ENCODE measurements around the gene TMEM42. TPM values are rescaled to one million over a fixed set of nuclear protein-coding genes. Genes with fewer than 3 reads are reported as not detected.

Gene TMEM42
- total and polyA plus RNA-seq, 9 of the 15 experiments (the other 6 are each of a cell fraction or from before 2014, with no cell fraction given): 0.53 to 1.6 (median 0.98) TPM

DNA sequence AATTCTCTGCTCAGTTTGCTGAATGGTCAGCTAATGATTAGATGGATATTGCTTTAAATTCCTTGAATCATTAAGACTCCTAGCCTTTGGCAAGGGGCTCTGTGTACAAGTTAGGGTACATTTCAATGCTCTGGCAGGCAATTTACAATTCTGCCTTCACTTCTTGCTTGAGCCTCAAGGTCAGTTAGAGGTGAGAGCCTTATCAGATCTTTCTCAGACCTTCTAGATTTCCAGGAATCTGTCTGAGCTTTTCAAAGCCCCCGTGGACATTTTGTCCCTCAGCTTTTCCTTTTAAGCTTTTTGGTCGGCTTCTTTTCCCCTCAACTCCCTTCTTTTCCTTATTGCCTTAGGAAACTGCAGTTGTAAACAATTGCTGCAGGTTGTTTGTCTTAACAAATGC lies 47.4 kb downstream of the TMEM42 start:
- CTCF ChIA-PET (ENCODE audit: low intra/inter-chr PET ratio): interaction anchor here (0.7 kb wide), 1 partner anchor 309 kb away, joined by 3 read pairs; no protein-coding TSS in a partner anchor

DNA sequence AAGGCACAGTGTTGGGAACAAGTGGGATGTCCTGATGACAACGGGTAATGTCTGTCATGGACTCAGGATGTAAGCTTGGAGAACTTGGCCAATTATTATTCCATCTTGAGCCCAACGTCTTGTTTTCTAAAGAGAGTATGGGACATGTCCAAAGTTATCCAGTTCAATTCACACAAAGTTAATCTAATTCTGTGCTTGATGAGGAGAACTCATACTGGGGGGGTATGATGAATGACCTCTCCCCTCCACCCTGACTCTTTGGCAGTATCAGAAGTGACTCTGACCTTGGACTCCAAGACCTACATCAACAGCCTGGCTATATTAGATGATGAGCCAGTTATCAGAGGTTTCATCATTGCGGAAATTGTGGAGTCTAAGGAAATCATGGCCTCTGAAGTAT lies 49.0 kb downstream of the TMEM42 start:
- ChIA-PET CTCF (ENCODE audit: low intra/inter-chr PET ratio) (no interaction called here), POLR2A (interaction anchor here (0.6 kb wide), 1 partner anchor 170 kb away, joined by 3 read pairs; no protein-coding TSS in a partner anchor)
- in situ Hi-C loops (cut with MboI): no loop called here
- H3K27me3 ChIP-seq (ENCODE audit: control insufficient read depth in 2 of 2, insufficient read depth in 2 of 2, low read length in 2 of 2): peaks cover 2 to 17% of the 10 kb centered on the region in 2 experiments; a peak in 3 of 5 replicates
- H3K9me1 ChIP-seq (ENCODE audit: control insufficient read depth, insufficient read depth, low read length): no peaks in the 10 kb centered on the region
- H3K4me2 ChIP-seq (ENCODE audit: insufficient read depth, low read length): no peak overlapping the region
- H3K9me3 ChIP-seq (replicated peaks; ENCODE audit: control insufficient read depth, insufficient read depth, low read depth, low read length): no peaks in the 10 kb centered on the region
- no peak for ATAC-seq
- H2AFZ ChIP-seq (ENCODE audit: low read depth, low read length): no peak overlapping the region
- intact Hi-C loops (cut with micrococcal nuclease): no loop called here
- WGBS (ENCODE audit: insufficient coverage, low coverage, missing lambda C conversion rate): 11% methylated on average over 3 of the region's 3 CpGs
- no peaks in the 10 kb centered on the region for H3K79me2 ChIP-seq (ENCODE audit: control insufficient read depth, insufficient read depth, low read length)
- H3K9ac ChIP-seq (ENCODE audit: insufficient read depth in 1 of 2, low read depth in 2 of 2, low read length in 2 of 2): no peak overlapping the region
- H3K27ac ChIP-seq (ENCODE audit: extremely low read depth, low read depth, low read length): no peak overlapping the region
- no peak for DNase-seq (ENCODE audit: extremely low read depth in 1 of 4, low spot score in 3 of 4)
- H4K20me1 ChIP-seq (replicated peaks; ENCODE audit: control insufficient read depth, insufficient read depth, low read length): no peaks in the 10 kb centered on the region
- BruUV-seq (replicated peaks): no TSS peak
- no peaks in the 10 kb centered on the region for H3K4me1 ChIP-seq (replicated peaks in 1 of 2; ENCODE audit: control insufficient read depth in 2 of 2, insufficient read depth in 2 of 2, low read length in 2 of 2)
- FAIRE-seq: no peak
- no peak overlapping the region for H3K4me3 ChIP-seq
- no peaks in the 10 kb centered on the region for H3K36me3 ChIP-seq (ENCODE audit: control insufficient read depth, insufficient read depth, low read length)
- TF ChIP-seq MBD2 (IDR thresholded peaks at IDR 0.05; ENCODE audit: borderline replicate concordance, low read depth) (no peak), ZNF57 (CRISPR knock-in tag; IDR thresholded peaks at IDR 0.05) (no peak), ZNF274 (IDR thresholded peaks at IDR 0.05; ENCODE audit: borderline replicate concordance, low read depth, low read length) (peak; percentile 60; the same call in 1 of the 2 replicates), ZNF644 (tag; IDR thresholded peaks at IDR 0.05; ENCODE audit: low read depth) (no peak)
- TF ChIP-seq, protein P1, sequence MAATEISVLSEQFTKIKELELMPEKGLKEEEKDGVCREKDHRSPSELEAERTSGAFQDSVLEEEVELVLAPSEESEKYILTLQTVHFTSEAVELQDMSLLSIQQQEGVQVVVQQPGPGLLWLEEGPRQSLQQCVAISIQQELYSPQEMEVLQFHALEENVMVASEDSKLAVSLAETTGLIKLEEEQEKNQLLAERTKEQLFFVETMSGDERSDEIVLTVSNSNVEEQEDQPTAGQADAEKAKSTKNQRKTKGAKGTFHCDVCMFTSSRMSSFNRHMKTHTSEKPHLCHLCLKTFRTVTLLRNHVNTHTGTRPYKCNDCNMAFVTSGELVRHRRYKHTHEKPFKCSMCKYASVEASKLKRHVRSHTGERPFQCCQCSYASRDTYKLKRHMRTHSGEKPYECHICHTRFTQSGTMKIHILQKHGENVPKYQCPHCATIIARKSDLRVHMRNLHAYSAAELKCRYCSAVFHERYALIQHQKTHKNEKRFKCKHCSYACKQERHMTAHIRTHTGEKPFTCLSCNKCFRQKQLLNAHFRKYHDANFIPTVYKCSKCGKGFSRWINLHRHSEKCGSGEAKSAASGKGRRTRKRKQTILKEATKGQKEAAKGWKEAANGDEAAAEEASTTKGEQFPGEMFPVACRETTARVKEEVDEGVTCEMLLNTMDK (IDR thresholded peaks at IDR 0.05; ENCODE audit: borderline replicate concordance, insufficient read depth, low read depth, low read length, poor library complexity, severe bottlenecking): no peak
- TF ChIP-seq, protein P2, sequence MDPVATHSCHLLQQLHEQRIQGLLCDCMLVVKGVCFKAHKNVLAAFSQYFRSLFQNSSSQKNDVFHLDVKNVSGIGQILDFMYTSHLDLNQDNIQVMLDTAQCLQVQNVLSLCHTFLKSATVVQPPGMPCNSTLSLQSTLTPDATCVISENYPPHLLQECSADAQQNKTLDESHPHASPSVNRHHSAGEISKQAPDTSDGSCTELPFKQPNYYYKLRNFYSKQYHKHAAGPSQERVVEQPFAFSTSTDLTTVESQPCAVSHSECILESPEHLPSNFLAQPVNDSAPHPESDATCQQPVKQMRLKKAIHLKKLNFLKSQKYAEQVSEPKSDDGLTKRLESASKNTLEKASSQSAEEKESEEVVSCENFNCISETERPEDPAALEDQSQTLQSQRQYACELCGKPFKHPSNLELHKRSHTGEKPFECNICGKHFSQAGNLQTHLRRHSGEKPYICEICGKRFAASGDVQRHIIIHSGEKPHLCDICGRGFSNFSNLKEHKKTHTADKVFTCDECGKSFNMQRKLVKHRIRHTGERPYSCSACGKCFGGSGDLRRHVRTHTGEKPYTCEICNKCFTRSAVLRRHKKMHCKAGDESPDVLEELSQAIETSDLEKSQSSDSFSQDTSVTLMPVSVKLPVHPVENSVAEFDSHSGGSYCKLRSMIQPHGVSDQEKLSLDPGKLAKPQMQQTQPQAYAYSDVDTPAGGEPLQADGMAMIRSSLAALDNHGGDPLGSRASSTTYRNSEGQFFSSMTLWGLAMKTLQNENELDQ (CRISPR knock-in tag; IDR thresholded peaks at IDR 0.05; ENCODE audit: borderline replicate concordance): no peak

More for the DNA sequence above, 47.4 kb downstream of the TMEM42 start:
- in situ Hi-C loops (cut with MboI) (no loop called here), intact Hi-C loops (cut with micrococcal nuclease) (no loop called here)
- H3K27me3 ChIP-seq (ENCODE audit: control insufficient read depth in 2 of 2, insufficient read depth in 2 of 2, low read length in 2 of 2): peaks cover 4 to 26% of the 10 kb centered on the region in 2 experiments; a peak in 3 of 5 replicates
- POLR2A ChIA-PET: interaction anchor here (0.9 to 1.7 kb wide), 5 partner anchors 8 to 73 kb away, joined by 3 to 5 read pairs (median 4); no protein-coding TSS in a partner anchor
- no TSS peak for BruUV-seq (replicated peaks)
- H3K9me3 ChIP-seq (replicated peaks; ENCODE audit: control insufficient read depth, insufficient read depth, low read depth, low read length): no peaks in the 10 kb centered on the region
- FAIRE-seq (no peak), ATAC-seq (no peak), DNase-seq (ENCODE audit: extremely low read depth in 1 of 4, low spot score in 3 of 4) (no peak)
- H4K20me1 ChIP-seq (replicated peaks; ENCODE audit: control insufficient read depth, insufficient read depth, low read length): no peaks in the 10 kb centered on the region
- no peak for TF ChIP-seq POU5F1 (IDR thresholded peaks at IDR 0.05; ENCODE audit: borderline replicate concordance, low read depth, low read length, partially characterized antibody)
- peak; percentile 91 for TF ChIP-seq ESRRA (IDR thresholded peaks at IDR 0.05; ENCODE audit: borderline replicate concordance, low read depth)
- no peak overlapping the region for H3K4me2 ChIP-seq (ENCODE audit: insufficient read depth, low read length)
- H3K36me3 ChIP-seq (ENCODE audit: control insufficient read depth, insufficient read depth, low read length): no peaks in the 10 kb centered on the region
- H3K79me2 ChIP-seq (ENCODE audit: control insufficient read depth, insufficient read depth, low read length): no peaks in the 10 kb centered on the region
- no peak overlapping the region for H3K9ac ChIP-seq (ENCODE audit: insufficient read depth in 1 of 2, low read depth in 2 of 2, low read length in 2 of 2)
- H3K4me3 ChIP-seq: no peak overlapping the region
- 0% methylated on average over 2 of the region's 2 CpGs for WGBS (ENCODE audit: insufficient coverage, low coverage, missing lambda C conversion rate)
- H3K27ac ChIP-seq (ENCODE audit: extremely low read depth, low read depth, low read length): no peak overlapping the region
- H2AFZ ChIP-seq (ENCODE audit: low read depth, low read length): no peak overlapping the region
- no peaks in the 10 kb centered on the region for H3K4me1 ChIP-seq (replicated peaks in 1 of 2; ENCODE audit: control insufficient read depth in 2 of 2, insufficient read depth in 2 of 2, low read length in 2 of 2)
- no peaks in the 10 kb centered on the region for H3K9me1 ChIP-seq (ENCODE audit: control insufficient read depth, insufficient read depth, low read length)
